CD4-positive, alpha-beta T cell treated with Interleukin-4 for 1 hour (primary cell): Measurements from ENCODE around the gene NDUFC2.
"Not testable (repeated sequence)": the region's sequence is repeated elsewhere in the genome, so short reads cannot be mapped to it uniquely, and the experiment has no call there.

Experiments
- DNase-seq, 2 donors: peaks; one replicate each; pipeline ENCODE4 v3.0.0-alpha.2; 2020 to 2022

NDUFC2 gene

GRCh38 chr11:78078218-78079167 lies 1.2 kb downstream of the NDUFC2 start:
- no peak for DNase-seq

DNA sequence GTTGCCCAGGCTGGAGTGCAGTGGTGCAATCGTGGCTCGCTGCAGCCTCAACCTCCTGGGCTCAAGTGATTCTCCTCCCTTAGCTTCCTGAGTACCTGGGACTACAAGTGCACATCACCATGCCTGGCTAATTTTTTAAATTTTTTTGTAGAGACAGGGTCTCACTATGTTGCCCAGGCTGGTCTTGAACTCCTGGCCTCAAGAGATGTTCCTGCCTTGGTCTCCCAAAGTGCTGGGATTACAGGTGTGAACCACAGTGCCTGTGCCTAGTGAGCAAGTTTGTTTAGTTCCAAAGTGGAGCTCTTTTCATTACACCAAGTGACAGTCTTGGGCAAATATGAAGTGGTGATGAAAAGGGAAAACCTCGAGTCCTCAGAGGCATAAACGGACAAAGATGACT lies 2.1 kb downstream of the NDUFC2 start:
- not testable (repeated sequence) for DNase-seq

- DNase-seq, result no peak
Observed at GRCh38 chr11:78076733-78077403, 2.8 kb downstream of the NDUFC2 start.

GRCh38 chr11:78074756-78075155 lies 4.9 kb downstream of the NDUFC2 start:
- DNase-seq, result no peak

DNA sequence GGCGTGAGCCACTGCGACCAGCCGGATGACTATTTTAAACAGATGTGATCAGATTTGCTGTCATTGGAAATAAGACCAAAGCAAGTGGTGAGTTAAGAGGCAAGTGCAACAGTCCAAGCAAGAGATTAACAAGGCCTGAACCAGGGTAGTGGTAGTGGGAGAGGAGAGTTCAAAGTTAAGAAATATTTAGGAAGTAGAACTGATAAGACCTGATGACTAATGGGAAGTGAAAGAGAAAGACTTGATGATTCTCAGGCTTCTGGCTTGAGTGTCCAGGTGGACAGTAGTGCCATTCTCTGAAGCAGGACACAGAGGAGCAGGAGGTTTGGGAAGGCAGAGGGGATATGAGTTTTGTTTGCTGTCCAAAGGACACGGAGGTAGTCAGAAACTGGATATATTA lies 7.2 kb downstream of the NDUFC2 start:
- no peak for DNase-seq

DNA sequence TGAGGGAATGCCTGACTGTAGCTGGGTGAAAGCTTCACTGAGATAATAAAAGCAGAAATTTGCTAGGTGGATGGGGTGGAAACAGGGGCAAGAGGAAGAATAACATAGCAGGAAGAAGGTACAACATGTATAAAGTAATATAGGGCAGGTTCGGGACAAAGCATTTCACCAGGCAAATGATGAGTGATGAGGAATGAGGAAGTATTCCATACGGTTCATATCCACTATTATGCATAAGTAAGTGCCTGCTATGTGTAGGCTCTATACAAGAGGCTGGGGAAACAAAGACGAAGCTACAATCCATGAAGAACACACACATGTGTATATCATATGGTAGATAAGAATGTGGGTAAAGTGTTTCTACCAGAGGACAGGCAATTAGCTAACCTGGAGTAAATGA lies 7.9 kb downstream of the NDUFC2 start:
- no peak for DNase-seq

GRCh38 chr11:78070621-78071020 lies 9.0 kb downstream of the NDUFC2 start:
- no peak for DNase-seq

DNA sequence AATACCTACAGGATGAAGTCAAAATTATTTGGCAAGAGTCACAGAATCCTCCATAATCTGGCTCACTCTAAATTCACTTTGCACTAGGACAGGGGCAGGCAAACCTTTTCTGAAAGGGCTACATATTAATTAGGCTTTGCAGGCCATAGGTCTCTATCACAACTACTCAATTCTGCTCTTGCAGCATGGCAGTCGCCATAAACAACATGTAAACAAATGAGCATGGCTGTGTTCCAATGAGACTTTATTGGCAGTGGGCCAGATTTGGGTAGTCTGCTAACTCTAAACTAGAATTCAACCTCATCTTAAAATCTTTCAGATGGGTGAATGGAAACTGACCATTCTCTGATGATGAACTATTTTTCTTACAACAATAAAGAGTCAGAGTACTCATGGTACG lies 10.2 kb downstream of the NDUFC2 start:
- DNase-seq, result no peak

DNA sequence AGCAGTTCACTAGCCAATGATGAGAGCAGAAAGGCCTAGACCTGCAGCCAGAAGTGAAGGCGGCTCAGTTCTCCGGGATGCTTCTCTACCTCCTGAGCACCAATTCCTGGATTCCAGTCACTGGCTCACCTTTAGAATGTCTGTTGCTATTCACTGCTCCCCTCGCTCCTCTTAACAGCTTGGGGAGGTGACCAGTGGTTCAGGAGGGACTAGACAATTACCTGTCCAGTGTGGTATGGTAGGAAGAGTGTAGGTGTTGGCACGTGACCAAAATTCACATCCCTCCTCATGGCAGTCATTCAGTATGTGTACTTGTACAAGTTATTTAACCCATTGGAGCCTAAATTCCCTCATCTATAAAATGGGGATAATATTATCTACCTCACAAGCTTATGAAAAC lies 12.0 kb downstream of the NDUFC2 start:
- no peak for DNase-seq

DNA sequence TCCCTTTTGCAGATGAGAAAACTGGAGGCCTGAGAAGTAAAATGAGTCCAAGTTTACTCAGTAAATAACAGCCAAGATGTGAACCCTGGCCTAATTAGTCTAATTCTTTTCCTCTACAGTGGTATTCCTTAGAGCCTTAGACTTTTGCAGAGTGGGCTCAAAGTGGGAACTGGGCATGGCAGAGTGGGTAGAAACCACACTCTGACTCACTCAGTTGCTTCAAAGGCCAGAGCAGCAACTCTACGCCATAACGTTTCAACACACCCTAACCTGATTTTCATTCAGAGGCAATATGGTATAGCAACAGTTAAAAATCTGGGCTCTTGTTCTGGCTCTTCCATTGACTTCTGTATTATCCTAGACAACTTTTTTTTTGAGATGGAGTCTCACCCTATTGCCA lies 13.2 kb downstream of the NDUFC2 start:
- no peak for DNase-seq

DNA sequence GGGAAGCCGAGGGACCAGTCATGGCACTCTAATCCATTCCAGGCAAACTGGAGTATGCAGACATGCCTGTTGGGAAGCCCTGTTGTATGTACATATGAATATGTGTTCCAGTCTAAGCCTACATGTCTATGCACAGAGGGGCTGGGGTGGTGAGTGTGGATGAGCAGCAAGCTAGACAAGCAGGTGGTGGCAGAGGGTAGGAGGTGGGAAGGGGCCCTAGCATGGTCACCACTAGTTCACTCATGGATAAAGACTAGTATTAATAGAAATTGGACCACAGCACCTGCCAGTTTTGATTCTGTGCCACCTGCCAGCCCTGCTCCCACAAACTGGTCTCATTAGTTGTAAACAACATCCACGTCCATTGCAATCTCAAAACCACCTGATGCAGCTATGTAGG lies 14.5 kb downstream of the NDUFC2 start:
- DNase-seq, result no peak

GRCh38 chr11:78063440-78064181 lies 16.1 kb downstream of the NDUFC2 start, which contains the start of gene THRSP:
Gene THRSP, plus strand, starts transcription at chr11:78063861. Its CDS starts 21 bp downstream, at chr11:78063882.
- no peak for DNase-seq

GRCh38 chr11:78062671-78063070 lies 17.0 kb downstream of the NDUFC2 start:
- no peak for DNase-seq

- DNase-seq, result no peak
Observed at GRCh38 chr11:78061921-78062311, 17.7 kb downstream of the NDUFC2 start.

- no peak for DNase-seq
Observed at GRCh38 chr11:78061088-78061920, 18.4 kb downstream of the NDUFC2 start.

GRCh38 chr11:78060533-78060932 lies 19.1 kb downstream of the NDUFC2 start:
- no peak for DNase-seq

DNA sequence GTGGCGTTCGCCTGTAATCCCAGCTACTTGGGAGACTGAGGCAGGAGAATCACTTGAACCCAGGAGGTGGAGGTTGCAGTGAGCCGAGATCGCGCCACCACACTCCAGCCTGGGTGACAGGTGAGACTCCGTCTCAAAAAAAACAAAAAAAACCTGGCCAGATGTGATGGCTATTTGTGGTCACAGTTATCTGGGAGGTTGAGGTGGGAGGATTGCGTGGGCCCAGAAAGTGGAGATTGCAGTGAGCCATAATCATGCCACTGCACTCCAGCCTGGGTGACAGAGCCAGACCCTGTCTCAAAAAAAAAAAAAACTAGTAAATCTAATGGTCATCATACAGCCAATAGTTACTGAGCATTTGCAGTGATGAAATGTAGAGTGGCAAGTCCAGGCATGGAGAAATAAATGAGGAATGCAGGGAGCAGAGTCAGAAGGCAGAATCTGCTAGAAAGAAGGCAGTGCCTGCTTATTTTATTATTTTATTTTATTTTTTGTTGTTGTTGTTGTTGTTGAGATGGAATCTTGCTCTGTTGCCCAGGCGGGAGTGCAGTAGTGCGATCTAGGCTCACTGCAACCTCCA lies 19.8 kb downstream of the NDUFC2 start:
- DNase-seq, result not testable (repeated sequence)

DNA sequence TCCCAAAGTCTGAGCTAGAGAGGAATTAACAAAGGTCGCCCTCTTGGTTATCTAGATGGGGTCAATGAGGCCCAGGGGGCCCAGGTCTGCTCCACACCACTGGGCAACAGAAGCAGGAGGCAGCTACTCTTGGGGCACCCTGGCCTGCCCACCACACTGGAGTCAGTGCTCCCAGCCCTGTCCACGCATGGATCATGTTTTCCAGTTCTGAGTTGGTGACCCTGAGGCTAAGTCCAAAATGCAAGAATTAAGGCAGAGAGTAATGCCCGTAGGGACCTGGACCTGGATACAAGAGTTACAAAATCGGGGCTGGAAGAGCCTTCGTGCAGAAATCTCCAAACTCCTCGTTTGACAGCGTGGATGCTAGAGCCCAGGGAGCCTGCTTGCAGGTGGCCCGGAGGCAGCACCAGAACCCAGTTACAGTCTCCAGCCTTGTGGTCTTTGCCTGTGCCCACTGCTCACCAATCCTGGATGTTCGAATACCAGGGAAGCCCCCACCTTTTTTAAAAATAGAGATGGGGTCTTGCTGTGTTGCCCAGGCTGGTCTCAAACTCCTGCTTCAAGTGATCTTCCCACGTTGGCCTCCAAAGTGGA lies 22.1 kb downstream of the NDUFC2 start:
- no peak for DNase-seq

DNA sequence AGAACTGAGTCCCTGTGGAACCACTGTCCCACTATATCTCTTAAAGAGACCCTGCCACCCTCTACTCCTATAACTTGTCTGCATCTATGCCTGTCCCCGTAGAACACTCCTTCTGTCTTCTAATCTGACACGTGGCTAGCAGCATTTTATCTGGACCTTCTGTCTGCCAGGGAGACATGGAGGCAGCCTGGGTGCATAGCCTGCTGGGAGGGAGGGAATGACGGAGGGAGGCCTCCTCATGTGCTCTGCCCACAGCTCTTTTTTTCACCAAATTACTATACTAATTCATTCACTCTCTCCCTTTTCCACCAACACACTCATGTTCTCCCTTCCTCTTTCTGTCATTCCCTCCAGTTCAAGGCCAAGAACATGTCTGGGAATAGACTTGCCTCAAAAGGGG lies 23.6 kb downstream of the NDUFC2 start:
- DNase-seq, result no peak

DNA sequence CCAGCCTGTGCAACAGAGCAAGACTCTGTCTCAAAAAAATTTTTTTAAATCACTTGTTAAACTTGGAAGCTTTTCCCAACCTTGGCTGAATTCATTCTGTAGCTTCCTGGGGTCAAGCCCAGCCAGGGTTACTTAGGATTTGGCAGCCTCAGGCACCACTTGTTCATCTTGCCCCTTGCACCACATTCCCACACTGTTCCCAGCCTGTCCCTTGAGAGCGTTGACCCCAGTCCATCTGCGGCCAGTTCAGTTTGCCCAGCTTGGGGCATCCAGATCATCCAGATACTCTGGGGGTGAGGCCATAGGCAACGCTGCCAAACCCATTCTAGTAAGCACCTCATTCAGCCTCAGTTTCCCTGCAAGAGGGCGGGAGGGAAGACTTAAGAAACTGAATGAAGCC lies 24.7 kb downstream of the NDUFC2 start:
- no peak for DNase-seq

- no peak for DNase-seq
Observed at GRCh38 chr11:78050964-78051831, 28.5 kb downstream of the NDUFC2 start.
